Gastrocnemius medialis (tissue), 4 donors: ENCODE data around the gene CETN3.

Experiments used
- POLR2A ChIP-seq, 2 donors: fragments of 450-650 bp; IDR thresholded peaks; one replicate each; pipeline ENCODE4 v1.6.1; 2017; ENCODE audit warnings: antibody characterized with exemption in 2 of 2, mild to moderate bottlenecking in 2 of 2, moderate library complexity in 2 of 2
- TF ChIP-seq, protein P1 (sequence below), 5 experiments: fragments of 450-650 bp in 3 of 5; fragments of 200-600 bp in 2 of 5; sonication (generic) in 2 of 5; IDR thresholded peaks in 4 of 5; conservative IDR thresholded peaks in 1 of 5; 1 replicate in 4 of 5; 2 replicates in 1 of 5; pipeline ENCODE4 v1.5.1; 2016 to 2019; ENCODE audit warnings: antibody characterized with exemption in 5 of 5, mild to moderate bottlenecking in 3 of 5, moderate library complexity in 3 of 5

DNA sequence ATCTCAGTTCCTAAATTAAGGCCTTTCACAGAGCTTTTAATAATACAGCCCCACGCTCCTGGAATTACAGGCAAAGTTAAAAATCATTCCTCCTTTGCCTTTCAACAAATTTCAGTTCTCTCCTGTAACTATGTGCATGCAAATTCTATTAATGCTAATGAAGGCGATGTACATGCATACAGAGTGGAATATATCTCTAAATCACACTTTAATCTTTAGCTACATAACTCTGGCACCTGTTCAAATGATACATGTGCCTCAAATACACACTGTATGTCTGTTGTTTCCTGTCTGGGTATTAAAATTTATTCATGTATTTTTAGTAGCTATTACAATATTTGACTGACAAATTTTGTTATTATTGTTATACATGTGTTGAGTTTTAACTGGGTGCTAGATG, 30.8 kb downstream of the CETN3 start:
- TF ChIP-seq, protein P1, sequence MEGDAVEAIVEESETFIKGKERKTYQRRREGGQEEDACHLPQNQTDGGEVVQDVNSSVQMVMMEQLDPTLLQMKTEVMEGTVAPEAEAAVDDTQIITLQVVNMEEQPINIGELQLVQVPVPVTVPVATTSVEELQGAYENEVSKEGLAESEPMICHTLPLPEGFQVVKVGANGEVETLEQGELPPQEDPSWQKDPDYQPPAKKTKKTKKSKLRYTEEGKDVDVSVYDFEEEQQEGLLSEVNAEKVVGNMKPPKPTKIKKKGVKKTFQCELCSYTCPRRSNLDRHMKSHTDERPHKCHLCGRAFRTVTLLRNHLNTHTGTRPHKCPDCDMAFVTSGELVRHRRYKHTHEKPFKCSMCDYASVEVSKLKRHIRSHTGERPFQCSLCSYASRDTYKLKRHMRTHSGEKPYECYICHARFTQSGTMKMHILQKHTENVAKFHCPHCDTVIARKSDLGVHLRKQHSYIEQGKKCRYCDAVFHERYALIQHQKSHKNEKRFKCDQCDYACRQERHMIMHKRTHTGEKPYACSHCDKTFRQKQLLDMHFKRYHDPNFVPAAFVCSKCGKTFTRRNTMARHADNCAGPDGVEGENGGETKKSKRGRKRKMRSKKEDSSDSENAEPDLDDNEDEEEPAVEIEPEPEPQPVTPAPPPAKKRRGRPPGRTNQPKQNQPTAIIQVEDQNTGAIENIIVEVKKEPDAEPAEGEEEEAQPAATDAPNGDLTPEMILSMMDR (IDR thresholded peaks at IDR 0.05 in 4 of 5, conservative IDR thresholded peaks at IDR 0.05 in 1 of 5): no peak
- TF ChIP-seq POLR2A (IDR thresholded peaks at IDR 0.05): no peak
